Purkinje cell (primary cell): Measurements from ENCODE around the gene SULT1B1. TPM values are rescaled to one million over a fixed set of nuclear protein-coding genes. Genes with fewer than 3 reads are reported as not detected.

Experiments
- polyA plus RNA-seq: library from polyadenylated mRNA; unstranded; fragments of >200 nt; fragmentation: Nextera tagmentation; gene quantifications from 2 replicates; pipeline ENCODE4 v1.2.1, GENCODE V29; 2014

Gene SULT1B1
- 0.03 and 0.17 TPM in 2 replicates for polyA plus RNA-seq

GRCh38 chr4:69760455-69760854 lies at the start of gene SULT1B1:
SULT1B1 (minus strand) TSS chr4:69760620; CDS start chr4:69755217, 5,403 bp downstream.

Other genes starting within 250 kb of the SULT1B1 start
- gene UGT2A2, start 121.0 kb downstream of the SULT1B1 start, polyA plus RNA-seq = not detected in 2 replicates
- gene UGT2A1, start 107.4 kb downstream of the SULT1B1 start, polyA plus RNA-seq = not detected in 2 replicates
- gene SULT1E1, start 99.5 kb upstream of the SULT1B1 start, polyA plus RNA-seq = not detected in 2 replicates
- not detected in 2 replicates for gene CSN1S1, start 170.4 kb upstream of the SULT1B1 start, polyA plus RNA-seq
- not detected in 2 replicates for gene CSN2, start 205.1 kb upstream of the SULT1B1 start, polyA plus RNA-seq
- not detected in 2 replicates for gene STATH, start 235.3 kb upstream of the SULT1B1 start, polyA plus RNA-seq